GDM1 (cell line): ENCODE measurements around the gene GALP.
"Not testable (repeated sequence)": the region's sequence is repeated elsewhere in the genome, so short reads cannot be mapped to it uniquely, and the experiment has no call there.

Source experiments
- DNase-seq: peaks from one replicate; lab custom pipeline; 2025; lab: John Stamatoyannopoulos, UW

The GALP gene

DNA sequence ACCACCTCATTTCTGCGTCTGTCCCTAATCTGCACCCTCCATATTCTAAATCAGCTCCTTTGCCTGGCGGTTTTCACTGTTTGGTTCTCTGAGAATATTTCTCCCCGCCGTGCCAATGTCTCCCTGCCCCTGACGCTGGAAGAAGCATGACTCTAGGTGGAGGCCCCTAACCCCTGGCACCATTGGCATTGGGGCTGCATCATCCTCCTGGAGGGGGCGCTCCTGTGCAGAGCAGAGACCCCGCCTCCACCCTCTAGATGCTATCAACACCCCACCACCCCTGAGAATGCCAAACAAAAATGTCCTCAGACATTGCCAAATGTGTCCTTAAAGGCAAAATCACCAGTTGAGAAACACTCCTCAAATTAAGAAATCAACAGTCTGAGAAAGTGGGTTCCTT lies 15.3 kb downstream of the GALP start:
- no peak for DNase-seq

DNA sequence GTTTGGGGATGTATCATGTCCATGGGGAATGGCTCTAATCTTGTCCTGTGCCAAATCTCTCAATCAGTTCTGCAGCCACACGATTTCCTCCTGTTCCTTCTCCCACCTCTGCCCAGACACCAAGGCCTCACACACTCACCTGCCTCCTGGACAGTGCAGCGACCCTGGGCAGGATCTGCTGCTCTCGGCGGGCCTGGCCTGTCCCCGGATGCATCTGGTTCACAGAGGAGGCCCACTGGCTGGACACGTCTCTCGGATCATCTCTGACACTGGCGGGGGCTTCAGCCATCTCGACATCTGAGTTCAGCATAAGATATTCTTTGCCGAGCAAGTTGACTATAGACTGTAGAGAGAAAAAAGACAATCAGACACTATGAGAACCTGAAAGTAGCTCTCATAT lies 15.9 kb downstream of the GALP start:
- no peak for DNase-seq

DNA sequence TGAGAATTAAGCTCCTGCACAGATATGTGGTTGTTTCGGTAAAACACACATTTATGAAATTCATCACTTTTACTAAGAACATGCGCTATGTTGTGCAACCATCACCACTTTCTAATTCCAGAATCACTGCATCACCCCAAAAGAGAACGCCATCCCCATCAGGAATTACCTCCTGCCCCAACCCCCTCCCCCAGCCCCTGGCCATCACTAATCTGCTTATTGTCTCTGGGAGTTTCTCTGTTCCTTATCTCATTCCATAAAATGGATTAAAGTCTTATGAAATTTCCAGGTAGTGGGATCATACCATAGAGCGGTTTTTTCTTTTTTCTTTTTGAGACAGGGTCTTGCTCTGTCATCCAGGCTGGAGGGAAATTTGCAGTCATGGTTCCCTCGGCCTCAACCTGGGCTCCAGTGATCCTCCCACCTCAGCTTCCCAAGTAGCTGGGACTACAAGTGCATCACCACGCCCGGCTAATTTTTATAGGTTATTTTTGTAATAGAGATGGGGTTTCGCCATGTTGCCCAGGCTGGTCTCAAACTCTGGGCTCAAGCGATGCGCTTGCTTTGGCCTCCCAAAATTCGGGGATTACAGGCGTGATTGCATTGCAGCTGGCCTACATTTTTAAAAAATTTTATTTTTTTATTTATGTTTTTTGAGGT lies 18.3 kb downstream of the GALP start:
- no peak for DNase-seq

DNA sequence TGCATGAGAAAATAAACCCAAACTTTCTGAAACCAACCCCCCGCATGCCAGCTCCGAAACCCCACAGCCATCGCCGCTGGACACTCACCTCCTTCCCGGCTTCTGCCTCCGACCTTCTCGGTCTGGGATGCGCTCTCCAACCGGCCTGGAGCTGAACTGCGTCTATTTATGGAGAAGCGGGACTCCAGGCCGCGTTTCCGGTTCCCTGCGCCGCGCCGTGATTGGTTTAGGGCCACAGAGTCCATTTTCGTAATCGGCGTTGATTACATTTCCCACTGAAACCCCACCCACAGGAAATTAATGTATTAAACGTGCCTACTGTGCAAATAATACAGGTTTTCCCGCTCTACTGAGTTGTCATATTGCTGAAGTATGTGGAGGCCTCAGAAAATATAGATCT lies 21.8 kb downstream of the GALP start, which contains the start of gene ZSCAN5B:
TSS of gene ZSCAN5B (minus strand) at position 138 of the 400 bp plus-strand sequence. CDS start 4,731 bp downstream, outside the sequence.
- not testable (repeated sequence) for DNase-seq

DNA sequence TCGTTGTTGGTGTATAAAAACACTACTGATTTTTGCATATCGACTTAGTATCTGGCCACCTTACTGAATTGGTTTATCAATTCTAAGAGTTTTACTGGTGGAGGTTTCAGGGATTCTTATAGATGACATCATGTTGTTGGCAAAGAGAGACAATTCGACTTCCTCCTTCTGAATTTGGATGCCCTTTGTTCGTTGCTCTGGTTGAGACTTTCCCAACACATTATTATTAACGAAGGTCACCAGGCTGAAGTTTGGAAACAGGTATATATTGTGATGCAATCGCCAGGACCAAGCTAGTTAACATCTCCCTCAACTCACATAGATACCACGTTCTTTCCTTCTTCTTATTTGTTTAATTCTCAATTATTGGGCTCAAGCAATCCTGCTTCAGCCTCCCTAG lies 23.9 kb downstream of the GALP start:
- no peak for DNase-seq

DNA sequence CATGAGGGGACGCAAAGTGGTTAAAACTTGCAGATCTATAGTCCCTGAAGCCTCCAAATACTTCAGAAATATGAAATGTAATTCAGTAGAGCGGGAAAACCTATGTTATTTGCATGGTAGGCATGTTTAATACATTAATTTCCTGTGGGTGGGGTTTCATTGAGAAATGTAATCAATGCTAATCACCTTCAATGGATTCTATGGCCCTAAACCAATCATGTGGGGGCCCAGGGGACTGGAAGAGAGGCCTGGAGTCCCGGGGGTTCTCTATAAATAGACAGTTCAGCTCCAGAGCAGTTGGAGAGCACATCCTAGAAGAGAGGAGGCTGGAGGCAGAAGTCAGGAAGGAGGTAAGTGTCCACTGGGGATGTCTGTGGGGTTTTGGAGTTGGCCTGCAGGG lies 26.2 kb downstream of the GALP start, which contains the start of gene ZSCAN5C:
TSS of gene ZSCAN5C (plus strand) at position 301 of the 400 bp plus-strand sequence. CDS start 3,641 bp downstream, outside the sequence.
- DNase-seq = no peak

DNA sequence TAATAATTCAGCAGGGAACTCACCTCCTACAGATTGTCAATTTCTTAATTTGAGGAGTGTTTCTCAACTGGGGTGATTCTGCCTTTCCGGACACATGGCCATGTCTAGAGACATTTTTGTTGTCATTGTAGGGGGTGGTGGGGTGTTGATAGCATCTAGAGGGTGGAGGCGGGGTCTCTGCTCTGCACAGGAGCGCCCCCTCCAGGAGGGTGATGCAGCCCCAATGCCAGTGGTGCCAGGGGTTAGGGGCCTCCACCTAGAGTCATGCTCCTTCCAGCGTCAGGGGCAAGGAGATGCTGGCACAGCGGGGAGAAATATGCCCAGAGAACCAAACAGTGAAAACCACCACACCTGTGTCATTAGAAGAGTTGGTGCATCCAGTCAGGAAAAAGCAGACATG lies 31.8 kb downstream of the GALP start:
- not testable (repeated sequence) for DNase-seq

DNA sequence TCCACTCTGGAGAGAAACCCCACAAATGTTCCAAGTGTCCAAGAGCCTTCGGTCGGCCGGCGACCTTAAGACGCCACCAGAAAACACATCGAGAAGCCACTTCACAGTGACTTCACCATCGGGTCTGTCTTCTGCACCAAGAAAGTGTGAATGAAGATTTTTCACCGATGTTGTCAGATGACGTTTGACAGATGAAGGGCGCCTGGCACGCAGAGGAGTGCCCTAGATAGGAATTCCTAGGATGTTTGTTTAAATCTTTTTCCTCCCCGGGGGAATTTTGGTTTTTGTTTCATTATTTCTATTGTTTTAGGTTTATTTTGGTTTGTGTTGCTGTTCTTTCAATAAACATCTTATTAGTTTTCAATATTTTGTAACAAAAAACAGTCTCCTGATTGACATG lies 33.3 kb downstream of the GALP start:
- DNase-seq = no peak

DNA sequence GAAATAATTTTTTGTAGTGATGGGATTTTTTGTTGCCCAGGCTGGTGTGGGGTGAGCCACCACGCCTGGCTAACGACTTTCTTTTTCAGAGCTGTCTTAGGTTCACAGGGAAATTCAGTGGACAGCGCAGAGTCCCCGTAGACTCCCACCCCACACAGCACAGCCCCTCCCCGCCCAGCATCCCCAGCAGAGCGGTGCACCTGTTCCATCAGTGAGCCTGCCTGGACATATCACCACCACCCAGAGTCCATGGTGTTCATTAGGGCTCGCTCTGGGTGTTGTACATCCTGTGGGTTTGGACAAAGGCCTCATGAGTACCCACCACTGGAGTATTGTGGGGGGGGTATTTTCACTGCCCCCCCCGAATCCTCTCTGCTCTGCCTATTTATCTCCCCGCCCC lies 34.2 kb downstream of the GALP start:
- not testable (repeated sequence) for DNase-seq

DNA sequence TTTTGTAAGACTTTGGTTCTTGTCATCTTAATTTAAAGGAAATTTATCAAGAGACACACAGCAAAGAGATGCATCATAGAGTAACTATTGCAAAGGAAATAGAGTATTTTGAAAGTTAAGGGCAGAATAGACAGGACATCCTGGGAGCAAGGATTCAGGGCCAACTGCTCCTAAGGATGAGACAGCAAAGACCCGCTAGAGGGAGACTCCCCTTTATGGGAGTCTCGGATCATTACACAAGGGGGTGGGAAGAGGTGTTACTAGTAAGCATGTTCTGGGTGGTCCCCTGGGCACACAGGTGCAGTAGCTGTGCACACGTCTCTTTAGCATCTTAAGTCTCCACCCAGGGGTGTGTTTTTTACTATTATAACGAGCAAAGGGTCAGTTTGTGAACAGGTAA lies 35.9 kb downstream of the GALP start:
- DNase-seq = no peak

DNA sequence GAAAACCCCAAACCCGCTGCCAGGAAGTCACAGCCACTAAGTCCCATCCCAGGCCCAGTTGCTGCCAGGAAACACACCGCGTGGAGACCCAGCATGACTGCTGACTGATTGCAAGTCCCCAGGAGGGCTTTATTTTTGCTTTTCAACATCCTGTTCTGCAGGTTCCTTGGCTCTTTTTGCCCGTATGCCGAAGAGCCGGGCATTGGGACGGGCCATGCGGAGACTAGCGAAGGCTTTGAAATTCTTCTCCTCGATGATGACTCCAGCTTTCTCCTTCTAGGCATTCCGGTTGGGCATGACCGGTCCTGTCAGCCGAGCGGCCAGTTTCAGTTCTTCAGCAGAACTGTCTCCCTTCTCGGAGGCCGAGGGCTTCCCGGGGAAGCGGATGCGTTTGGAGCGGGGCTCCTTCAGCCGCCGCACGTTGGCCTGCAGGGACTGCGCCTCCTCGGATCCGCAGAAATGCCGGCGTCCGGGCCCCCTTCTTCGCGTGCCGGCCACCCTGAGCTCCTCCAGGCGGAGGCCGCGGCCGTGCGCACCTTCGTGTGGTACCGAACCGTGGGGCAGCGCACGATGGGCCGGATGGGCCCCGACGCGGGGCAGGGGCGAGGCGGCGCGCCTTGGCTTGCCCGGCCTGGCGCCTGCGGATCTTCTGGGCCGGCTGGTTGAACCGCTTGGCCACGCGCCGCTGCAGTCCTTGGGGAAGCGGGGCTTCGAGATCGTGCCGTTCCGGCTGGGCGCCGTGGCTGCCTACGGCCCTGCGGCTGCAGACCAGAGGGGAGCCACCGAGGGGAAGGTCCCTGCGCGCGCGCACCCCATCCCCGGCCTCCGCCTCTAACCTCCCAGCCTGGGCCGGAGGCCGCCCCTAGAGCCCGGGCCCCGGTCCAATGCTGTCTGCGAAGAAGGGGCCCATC lies 41.5 kb downstream of the GALP start:
- DNase-seq = no peak

DNA sequence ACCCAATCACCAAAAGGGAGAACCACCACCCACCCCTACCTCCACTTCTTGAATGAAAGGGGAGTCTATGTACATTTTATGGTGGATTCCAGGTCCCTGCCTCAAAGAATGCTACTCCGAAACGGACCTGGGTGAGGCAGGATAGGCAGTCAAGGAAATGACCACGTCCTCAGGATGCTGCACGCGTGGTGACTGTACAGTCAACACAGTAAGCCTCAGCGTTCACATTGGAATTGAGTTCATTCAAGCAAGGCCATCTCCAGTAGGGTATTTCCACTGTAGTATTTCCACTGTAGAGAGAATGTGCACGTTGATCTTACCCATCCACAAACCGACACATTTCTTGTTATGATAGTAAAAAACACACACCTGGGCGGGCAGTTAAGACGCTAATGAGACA lies 43.2 kb downstream of the GALP start:
- DNase-seq = no peak

DNA sequence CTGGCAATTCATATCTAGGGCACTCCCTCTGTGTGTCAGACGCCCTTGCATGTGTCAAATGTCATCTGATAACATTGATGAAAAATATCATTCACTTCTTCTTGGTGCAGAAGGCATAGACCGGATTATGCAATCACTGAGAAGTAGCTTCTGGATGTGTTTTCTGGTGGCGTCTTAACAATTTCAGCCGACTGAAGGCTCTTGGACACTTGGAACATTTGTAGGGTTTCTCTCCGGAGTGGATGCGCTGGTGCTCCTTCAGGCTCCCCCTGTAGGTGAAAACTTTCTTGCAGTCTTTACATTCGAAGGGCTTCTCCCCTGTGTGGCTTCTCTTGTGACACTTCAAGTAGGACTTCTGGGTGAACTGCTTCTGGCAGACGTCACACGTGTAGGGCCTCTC lies 45.6 kb downstream of the GALP start:
- DNase-seq = not testable (repeated sequence)

DNA sequence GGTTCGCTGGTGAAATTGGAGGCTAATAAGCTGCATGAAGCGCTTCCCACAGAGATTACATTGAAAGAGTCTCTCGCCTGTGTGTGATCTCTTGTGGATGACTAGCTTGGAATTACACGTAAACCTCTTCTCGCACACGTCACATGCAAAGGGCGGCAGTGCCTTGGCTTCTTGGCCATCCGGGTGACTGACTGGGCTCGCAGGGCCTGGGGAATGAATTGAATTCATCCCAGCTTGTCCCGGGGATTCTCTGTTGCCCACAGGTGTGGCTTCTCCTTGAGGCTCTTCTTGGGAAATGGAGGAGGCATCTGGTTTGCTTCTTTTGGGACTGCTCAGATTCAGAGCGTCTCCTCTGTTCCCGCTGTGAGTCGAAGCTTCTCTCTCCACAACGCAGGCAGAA lies 46.0 kb downstream of the GALP start:
- no peak for DNase-seq

DNA sequence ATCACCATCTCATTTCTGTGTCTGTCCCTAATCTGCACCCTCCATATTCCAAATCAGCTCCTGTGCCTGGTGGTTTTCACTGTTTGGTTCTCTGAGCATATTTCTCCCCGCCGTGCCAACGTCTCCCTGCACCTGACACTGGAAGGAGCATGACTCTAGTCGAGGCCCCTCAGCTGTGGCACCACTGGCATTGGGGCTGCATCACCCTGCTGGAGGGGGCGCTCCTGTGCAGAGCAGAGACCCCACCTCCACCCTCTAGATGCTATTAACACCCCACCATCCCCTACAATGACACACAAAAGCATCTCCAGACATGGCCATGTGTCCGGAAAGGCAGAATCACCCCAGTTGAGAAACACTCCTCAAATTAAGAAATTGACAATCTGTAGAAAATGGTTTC lies 47.1 kb downstream of the GALP start:
- no peak for DNase-seq

DNA sequence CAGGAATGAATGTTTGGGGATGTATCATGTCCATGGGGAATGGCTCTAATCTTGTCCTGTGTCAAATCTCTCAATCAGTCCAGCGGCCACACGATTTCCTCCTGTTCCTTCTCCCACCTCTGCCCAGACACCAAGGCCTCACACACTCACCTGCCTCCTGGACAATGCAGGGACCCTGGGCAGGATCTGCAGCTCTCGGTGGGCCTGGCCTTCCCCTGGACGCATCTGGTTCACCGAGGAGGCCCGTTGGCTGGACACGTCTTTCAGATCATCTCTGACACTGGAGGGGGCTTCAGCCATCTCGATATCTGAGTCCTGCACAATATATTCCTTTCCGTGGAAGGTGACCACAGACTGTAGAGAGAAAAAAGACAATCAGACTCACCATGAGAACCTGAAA lies 47.7 kb downstream of the GALP start:
- DNase-seq = no peak
